ENCODE results near the gene OSBPL8.

DNA sequence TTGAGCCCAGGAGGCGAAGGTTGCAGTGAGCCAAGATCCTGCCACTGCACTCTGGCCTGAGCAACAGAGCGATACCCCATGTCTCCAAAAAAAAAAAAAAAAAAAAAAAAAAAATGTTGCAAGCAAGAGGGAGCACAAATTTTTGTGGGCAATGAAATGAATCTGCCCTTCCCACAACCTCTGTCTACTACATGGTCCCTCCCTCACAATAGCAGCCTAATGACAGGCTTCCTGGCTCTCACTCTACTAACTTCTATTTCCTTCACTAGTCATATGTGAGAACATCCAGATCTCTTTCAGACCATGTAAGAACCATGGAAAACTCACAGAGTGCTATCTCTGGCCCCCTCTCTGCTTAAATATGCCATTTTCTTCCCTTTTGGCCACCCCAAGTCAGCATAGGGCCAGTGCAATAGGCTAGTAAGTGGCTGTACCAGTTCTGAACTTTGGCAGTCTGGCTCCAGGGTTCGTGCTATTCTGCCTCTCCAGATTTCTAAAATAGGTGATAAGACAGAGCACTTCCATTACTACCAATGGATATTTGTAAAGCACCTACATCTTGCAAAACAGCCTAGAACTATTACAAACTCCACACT is 7.1 kb downstream of the OSBPL8 start:
- TF ChIP-seq NR3C1 (CRISPR knock-in tag; conservative IDR thresholded peaks at IDR 0.05; ENCODE audit: low read depth), result no peak
- TF ChIP-seq TP53 (CRISPR knock-in tag; IDR thresholded peaks at IDR 0.05), result no peak
- no peak for TF ChIP-seq ESRRA (CRISPR knock-in tag; IDR thresholded peaks at IDR 0.05; ENCODE audit: borderline replicate concordance)
- TF ChIP-seq, protein P1, sequence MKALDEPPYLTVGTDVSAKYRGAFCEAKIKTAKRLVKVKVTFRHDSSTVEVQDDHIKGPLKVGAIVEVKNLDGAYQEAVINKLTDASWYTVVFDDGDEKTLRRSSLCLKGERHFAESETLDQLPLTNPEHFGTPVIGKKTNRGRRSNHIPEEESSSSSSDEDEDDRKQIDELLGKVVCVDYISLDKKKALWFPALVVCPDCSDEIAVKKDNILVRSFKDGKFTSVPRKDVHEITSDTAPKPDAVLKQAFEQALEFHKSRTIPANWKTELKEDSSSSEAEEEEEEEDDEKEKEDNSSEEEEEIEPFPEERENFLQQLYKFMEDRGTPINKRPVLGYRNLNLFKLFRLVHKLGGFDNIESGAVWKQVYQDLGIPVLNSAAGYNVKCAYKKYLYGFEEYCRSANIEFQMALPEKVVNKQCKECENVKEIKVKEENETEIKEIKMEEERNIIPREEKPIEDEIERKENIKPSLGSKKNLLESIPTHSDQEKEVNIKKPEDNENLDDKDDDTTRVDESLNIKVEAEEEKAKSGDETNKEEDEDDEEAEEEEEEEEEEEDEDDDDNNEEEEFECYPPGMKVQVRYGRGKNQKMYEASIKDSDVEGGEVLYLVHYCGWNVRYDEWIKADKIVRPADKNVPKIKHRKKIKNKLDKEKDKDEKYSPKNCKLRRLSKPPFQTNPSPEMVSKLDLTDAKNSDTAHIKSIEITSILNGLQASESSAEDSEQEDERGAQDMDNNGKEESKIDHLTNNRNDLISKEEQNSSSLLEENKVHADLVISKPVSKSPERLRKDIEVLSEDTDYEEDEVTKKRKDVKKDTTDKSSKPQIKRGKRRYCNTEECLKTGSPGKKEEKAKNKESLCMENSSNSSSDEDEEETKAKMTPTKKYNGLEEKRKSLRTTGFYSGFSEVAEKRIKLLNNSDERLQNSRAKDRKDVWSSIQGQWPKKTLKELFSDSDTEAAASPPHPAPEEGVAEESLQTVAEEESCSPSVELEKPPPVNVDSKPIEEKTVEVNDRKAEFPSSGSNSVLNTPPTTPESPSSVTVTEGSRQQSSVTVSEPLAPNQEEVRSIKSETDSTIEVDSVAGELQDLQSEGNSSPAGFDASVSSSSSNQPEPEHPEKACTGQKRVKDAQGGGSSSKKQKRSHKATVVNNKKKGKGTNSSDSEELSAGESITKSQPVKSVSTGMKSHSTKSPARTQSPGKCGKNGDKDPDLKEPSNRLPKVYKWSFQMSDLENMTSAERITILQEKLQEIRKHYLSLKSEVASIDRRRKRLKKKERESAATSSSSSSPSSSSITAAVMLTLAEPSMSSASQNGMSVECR (CRISPR knock-in tag; IDR thresholded peaks at IDR 0.05; ENCODE audit: borderline replicate concordance), result no peak
- TF ChIP-seq, protein P2, sequence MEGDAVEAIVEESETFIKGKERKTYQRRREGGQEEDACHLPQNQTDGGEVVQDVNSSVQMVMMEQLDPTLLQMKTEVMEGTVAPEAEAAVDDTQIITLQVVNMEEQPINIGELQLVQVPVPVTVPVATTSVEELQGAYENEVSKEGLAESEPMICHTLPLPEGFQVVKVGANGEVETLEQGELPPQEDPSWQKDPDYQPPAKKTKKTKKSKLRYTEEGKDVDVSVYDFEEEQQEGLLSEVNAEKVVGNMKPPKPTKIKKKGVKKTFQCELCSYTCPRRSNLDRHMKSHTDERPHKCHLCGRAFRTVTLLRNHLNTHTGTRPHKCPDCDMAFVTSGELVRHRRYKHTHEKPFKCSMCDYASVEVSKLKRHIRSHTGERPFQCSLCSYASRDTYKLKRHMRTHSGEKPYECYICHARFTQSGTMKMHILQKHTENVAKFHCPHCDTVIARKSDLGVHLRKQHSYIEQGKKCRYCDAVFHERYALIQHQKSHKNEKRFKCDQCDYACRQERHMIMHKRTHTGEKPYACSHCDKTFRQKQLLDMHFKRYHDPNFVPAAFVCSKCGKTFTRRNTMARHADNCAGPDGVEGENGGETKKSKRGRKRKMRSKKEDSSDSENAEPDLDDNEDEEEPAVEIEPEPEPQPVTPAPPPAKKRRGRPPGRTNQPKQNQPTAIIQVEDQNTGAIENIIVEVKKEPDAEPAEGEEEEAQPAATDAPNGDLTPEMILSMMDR (IDR thresholded peaks at IDR 0.05), result no peak
- TF ChIP-seq SMAD3 (CRISPR knock-in tag; IDR thresholded peaks at IDR 0.05; ENCODE audit: borderline replicate concordance), result no peak
- TF ChIP-seq, protein P3, sequence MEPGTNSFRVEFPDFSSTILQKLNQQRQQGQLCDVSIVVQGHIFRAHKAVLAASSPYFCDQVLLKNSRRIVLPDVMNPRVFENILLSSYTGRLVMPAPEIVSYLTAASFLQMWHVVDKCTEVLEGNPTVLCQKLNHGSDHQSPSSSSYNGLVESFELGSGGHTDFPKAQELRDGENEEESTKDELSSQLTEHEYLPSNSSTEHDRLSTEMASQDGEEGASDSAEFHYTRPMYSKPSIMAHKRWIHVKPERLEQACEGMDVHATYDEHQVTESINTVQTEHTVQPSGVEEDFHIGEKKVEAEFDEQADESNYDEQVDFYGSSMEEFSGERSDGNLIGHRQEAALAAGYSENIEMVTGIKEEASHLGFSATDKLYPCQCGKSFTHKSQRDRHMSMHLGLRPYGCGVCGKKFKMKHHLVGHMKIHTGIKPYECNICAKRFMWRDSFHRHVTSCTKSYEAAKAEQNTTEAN (CRISPR knock-in tag; IDR thresholded peaks at IDR 0.05), result no peak

All from WTC11 (cell line).